Epithelial cell of esophagus (primary cell): ENCODE data around the gene CDH4.

Experiments
- DNase-seq: peaks from one replicate; pipeline ENCODE4 v3.0.0; 2010; ENCODE audit warnings: low read depth
- H3K4me3 ChIP-seq: 2 replicates; pipeline ENCODE4 v1.5.1; 2011; ENCODE audit warnings: mild to moderate bottlenecking, low read length, control low read depth
- TF ChIP-seq, protein P1 (sequence below): IDR thresholded peaks from 2 replicates; pipeline ENCODE4 v1.5.1; 2011; ENCODE audit warnings: low read depth, mild to moderate bottlenecking, low read length, control low read depth, inconsistent platforms; ENCODE audit not compliant: insufficient read depth; ENCODE audit errors: missing control alignments

The CDH4 gene

DNA sequence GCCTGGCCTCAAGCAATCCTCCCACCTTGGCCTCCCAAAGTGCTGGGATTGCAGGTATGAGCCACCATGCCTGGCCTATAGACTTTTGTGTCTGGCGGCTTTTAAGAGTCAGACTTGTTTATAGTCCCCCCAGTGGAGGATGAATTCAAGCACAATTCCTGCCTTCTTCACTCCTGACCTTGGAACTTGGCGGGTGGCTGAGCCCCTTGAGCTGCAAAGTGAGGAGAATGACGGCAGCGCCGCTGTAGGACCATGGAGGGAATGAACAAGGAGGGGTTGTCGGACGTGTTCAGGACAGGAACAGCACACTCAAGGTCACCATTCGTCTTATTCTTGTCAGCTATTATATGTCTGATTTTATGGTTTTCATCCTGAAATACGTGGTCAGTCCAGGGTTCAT is 265.4 kb downstream of the CDH4 start:
- TF ChIP-seq, protein P1, sequence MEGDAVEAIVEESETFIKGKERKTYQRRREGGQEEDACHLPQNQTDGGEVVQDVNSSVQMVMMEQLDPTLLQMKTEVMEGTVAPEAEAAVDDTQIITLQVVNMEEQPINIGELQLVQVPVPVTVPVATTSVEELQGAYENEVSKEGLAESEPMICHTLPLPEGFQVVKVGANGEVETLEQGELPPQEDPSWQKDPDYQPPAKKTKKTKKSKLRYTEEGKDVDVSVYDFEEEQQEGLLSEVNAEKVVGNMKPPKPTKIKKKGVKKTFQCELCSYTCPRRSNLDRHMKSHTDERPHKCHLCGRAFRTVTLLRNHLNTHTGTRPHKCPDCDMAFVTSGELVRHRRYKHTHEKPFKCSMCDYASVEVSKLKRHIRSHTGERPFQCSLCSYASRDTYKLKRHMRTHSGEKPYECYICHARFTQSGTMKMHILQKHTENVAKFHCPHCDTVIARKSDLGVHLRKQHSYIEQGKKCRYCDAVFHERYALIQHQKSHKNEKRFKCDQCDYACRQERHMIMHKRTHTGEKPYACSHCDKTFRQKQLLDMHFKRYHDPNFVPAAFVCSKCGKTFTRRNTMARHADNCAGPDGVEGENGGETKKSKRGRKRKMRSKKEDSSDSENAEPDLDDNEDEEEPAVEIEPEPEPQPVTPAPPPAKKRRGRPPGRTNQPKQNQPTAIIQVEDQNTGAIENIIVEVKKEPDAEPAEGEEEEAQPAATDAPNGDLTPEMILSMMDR = no peak
- no peak overlapping the region for H3K4me3 ChIP-seq
- DNase-seq = no peak

DNA sequence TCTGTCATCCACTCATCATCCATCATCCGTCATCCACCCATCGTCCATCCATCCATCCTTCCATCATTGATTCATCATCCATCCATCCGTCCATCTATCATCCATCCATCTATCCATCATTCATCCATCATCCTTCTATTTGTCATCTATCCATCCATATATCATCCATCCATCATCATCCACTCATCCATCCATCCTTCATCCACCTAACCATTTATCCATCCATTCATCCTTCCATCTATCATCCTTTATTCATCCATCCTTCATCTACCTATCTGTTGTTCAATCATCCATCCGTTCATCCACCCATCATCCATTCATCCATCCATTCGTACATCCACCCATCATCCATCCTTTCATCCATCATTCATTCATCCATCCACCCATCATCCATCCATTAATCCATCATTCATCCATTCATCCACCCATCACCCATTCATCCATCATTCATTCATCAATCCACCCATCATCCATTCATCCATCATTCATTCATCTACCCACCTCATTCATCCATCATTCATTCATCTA is 266.4 kb downstream of the CDH4 start:
- TF ChIP-seq, protein P1 = no peak
- DNase-seq = no peak

DNA sequence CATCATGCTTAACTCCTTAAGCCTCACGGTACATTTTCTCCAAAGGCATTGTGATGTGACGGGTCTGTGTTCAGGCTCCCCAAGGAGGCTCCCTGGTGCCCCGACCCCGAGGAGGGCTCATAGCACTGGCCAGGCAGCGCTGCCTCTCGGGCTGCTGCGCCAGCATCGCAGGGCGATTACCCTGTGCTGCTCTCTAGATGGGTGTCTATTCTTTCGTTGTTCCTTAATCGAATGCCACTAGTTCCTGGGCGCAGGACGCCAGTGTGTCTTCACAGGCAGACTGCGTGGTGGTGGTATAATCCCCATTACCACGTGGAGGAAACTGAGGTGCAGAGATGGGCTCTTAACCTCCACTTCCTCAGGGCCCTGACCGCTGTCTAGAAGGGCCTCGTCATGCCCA is 267.4 kb downstream of the CDH4 start:
- H3K4me3 ChIP-seq = no peak overlapping the region
- TF ChIP-seq, protein P1 = no peak
- DNase-seq = no peak

More for the DNA sequence above, 266.4 kb downstream of the CDH4 start:
- no peak overlapping the region for H3K4me3 ChIP-seq

DNA sequence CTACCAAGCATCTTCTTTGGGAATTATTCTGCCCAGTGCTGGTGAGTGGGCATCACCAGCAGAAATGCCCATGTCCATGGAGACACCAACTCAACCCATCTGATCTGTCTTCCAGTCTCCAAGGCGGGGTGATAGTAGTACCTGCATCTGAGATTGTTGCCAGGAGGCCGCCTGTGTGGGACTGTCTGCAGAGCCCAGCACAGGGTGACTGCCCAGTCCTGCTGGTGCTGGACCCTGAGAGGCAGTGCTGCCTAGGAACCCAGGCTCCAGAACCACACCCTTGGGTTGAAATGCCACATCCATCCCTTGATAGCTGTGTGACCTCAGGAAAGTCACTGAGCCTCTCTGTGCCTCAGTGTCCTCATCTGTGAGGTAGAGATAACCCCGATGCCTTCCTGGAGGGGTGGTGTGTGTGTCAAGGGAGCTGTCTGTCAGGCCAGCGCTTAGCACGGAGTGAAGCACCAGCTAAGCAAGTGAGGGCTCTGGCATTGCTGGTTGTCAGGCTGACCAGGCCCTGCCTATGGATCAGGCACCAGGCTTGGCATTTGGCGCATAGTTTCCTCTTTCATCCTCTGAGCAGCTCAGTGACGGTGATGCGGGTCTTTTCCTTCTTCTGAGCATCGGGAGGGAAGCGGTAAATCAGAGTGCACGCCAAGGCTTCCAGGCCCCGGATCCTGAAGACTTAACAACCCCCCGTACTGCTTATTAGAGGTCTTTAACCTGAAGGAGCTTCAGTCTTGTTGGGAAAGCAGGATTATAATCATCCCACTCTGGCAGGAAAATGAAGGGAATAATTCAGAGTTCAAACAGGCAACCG is 268.2 kb downstream of the CDH4 start:
- TF ChIP-seq, protein P1 = no peak

DNA sequence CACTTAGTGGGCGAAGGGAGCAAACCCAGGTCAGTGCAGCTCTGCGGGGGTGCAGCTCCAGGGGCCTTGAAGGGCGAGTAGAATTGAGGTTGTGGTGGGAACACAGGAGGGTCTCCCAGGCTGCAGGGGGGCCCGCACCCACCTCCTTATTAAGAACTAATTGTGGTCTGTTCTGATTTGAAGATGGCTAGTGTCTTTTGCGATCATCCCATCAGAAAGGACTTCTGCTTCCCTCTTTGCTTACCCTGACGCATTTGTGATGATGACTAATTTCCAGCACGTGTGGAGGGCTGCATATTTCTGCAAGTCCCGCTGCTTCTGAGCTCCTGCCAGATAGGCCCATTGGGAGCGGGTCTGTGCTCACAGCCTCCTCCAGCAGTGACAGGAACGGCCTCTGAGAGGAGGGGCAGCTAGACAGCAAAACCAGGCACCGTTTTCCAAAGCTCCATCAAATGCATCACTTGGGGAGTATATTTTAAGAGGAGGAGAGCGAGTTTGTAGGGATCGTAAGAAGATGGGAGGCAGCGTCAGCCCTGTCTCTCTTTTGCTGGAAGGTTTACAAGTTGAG is 268.9 kb downstream of the CDH4 start:
- no peak overlapping the region for H3K4me3 ChIP-seq
- TF ChIP-seq, protein P1 = no peak
- DNase-seq = no peak

More for the DNA sequence above, 268.2 kb downstream of the CDH4 start:
- DNase-seq = no peak
- no peak overlapping the region for H3K4me3 ChIP-seq

DNA sequence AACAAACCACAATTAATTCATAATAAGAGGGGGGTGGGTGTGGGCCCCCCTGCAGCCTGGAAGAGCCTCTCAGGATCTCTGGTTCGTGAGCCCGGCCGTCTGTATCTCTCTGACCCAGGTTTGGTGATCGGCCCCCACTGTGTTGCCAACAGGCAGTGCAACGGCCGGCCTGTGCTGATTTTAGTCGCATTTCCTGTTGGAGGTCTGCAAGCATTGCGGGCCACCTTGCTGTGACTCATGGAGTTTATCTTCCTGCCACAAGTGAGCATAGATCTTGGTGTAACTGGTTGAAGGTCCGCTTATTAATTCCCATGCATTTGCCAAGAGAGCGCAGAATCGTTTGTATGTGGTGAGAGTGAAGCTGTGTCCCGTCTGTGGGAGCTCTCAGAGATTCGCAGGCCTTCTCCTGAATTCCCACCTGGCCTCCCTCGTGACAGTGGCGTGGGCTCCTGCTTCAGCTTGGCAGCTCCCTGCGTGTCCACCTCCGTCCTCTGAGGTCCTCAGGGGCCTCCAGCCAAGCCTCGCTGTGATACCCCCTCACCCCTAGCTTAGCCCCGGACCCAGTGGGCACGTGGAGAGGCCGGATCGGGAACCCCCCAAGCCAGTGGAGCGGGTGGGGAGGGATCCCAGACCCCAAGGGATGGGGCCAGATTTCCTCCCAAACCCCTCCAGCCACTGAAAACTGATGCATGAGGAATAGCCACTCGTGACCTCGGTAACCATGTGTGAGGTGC is 269.8 kb downstream of the CDH4 start:
- TF ChIP-seq, protein P1 = no peak
- DNase-seq = no peak
- no peak overlapping the region for H3K4me3 ChIP-seq
